ENCODE measurements around the gene LRRC4C. TPM values are rescaled to one million over a fixed set of nuclear protein-coding genes. Genes with fewer than 3 reads are reported as not detected.

Gene LRRC4C
- total and polyA plus RNA-seq, 2 experiments from 2014 or later = 0.35 to 1.1 TPM

GRCh38 chr11:41042688-41043087, 416.8 kb downstream of the LRRC4C start (continued):
- TF ChIP-seq, protein P1, sequence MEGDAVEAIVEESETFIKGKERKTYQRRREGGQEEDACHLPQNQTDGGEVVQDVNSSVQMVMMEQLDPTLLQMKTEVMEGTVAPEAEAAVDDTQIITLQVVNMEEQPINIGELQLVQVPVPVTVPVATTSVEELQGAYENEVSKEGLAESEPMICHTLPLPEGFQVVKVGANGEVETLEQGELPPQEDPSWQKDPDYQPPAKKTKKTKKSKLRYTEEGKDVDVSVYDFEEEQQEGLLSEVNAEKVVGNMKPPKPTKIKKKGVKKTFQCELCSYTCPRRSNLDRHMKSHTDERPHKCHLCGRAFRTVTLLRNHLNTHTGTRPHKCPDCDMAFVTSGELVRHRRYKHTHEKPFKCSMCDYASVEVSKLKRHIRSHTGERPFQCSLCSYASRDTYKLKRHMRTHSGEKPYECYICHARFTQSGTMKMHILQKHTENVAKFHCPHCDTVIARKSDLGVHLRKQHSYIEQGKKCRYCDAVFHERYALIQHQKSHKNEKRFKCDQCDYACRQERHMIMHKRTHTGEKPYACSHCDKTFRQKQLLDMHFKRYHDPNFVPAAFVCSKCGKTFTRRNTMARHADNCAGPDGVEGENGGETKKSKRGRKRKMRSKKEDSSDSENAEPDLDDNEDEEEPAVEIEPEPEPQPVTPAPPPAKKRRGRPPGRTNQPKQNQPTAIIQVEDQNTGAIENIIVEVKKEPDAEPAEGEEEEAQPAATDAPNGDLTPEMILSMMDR (conservative IDR thresholded peaks at IDR 0.05; ENCODE audit: low read depth in 2 of 2) = no peak

DNA sequence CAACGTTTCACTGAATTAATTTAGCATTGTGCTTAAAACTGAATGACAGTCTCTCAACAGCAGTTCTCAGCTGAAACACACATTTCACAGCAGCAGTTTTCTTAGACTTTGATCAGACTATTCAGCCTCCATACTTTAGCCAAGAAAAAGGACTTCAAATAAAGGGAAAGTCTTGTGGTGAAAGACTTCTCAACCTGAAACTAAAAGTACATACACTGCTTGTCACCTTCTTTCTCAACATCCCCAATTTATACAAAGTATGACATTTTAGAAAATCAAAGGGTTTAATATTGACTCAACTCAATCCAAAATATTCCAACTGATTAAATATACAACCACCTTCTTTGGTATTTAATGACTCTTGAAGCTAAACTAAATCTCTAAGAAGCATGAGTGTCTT, 419.0 kb downstream of the LRRC4C start:
- no peak overlapping the region for H3K4me3 ChIP-seq
- H3K27me3 Mint-ChIP-seq (ENCODE audit: insufficient read depth, low read depth, poor library complexity) = no peaks in the 10 kb centered on the region
- no peak overlapping the region for H3K4me3 Mint-ChIP-seq
- no peaks in the 10 kb centered on the region for H3K79me2 ChIP-seq (replicated peaks; ENCODE audit: insufficient read depth)
- H3K9me2 ChIP-seq (ENCODE audit: insufficient read depth) = no peaks in the 10 kb centered on the region
- DNase-seq (ENCODE audit: low spot score) = no peak
- peaks cover 37% of the 10 kb centered on the region; the same call in 1 of the 2 replicates for H3K4me1 ChIP-seq (ENCODE audit: insufficient read depth)
- peaks cover 30% of the 10 kb centered on the region for H3K4me1 Mint-ChIP-seq
- no peak overlapping the region for H3K27ac ChIP-seq (ENCODE audit: low read depth)
- H2AFZ ChIP-seq = no peak overlapping the region
- H3K36me3 ChIP-seq (ENCODE audit: insufficient read depth) = no peaks in the 10 kb centered on the region
- 0 out of 3 replicates have a peak, but pooled peaks cover 2% of the 10 kb centered on the region for H3K9me3 Mint-ChIP-seq
- H3K27me3 ChIP-seq (ENCODE audit: insufficient read depth) = no peaks in the 10 kb centered on the region
- H3K36me3 Mint-ChIP-seq (ENCODE audit: low read depth) = no peaks in the 10 kb centered on the region
- H3K27ac Mint-ChIP-seq = no peak overlapping the region
- no peak overlapping the region for H3K4me2 ChIP-seq
- no peaks in the 10 kb centered on the region for H4K20me1 ChIP-seq (replicated peaks; ENCODE audit: insufficient read depth)
- ATAC-seq = no peak
- H3F3A ChIP-seq (replicated peaks; ENCODE audit: low read depth) = no peaks in the 10 kb centered on the region
- TF ChIP-seq, protein P1 (conservative IDR thresholded peaks at IDR 0.05; ENCODE audit: low read depth in 2 of 2) = no peak
- TF ChIP-seq, protein P2, sequence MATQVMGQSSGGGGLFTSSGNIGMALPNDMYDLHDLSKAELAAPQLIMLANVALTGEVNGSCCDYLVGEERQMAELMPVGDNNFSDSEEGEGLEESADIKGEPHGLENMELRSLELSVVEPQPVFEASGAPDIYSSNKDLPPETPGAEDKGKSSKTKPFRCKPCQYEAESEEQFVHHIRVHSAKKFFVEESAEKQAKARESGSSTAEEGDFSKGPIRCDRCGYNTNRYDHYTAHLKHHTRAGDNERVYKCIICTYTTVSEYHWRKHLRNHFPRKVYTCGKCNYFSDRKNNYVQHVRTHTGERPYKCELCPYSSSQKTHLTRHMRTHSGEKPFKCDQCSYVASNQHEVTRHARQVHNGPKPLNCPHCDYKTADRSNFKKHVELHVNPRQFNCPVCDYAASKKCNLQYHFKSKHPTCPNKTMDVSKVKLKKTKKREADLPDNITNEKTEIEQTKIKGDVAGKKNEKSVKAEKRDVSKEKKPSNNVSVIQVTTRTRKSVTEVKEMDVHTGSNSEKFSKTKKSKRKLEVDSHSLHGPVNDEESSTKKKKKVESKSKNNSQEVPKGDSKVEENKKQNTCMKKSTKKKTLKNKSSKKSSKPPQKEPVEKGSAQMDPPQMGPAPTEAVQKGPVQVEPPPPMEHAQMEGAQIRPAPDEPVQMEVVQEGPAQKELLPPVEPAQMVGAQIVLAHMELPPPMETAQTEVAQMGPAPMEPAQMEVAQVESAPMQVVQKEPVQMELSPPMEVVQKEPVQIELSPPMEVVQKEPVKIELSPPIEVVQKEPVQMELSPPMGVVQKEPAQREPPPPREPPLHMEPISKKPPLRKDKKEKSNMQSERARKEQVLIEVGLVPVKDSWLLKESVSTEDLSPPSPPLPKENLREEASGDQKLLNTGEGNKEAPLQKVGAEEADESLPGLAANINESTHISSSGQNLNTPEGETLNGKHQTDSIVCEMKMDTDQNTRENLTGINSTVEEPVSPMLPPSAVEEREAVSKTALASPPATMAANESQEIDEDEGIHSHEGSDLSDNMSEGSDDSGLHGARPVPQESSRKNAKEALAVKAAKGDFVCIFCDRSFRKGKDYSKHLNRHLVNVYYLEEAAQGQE (IDR thresholded peaks at IDR 0.05; ENCODE audit: unreplicated experiment) = no peak
- TF ChIP-seq ETS1 (IDR thresholded peaks at IDR 0.05) (no peak), ZNF114 (CRISPR knock-in tag; IDR thresholded peaks at IDR 0.05) (no peak), CREB1 (CRISPR knock-in tag; IDR thresholded peaks at IDR 0.05; ENCODE audit: low read depth) (no peak), EZH2phosphoT487 (IDR thresholded peaks at IDR 0.05; ENCODE audit: unreplicated experiment) (no peak), JUNB (IDR thresholded peaks at IDR 0.05; ENCODE audit: unreplicated experiment) (no peak), STAT1 (IDR thresholded peaks at IDR 0.05; ENCODE audit: unreplicated experiment) (no peak), ZNF331 (CRISPR knock-in tag; IDR thresholded peaks at IDR 0.05; ENCODE audit: low read depth) (no peak)
- TF ChIP-seq, protein P3, sequence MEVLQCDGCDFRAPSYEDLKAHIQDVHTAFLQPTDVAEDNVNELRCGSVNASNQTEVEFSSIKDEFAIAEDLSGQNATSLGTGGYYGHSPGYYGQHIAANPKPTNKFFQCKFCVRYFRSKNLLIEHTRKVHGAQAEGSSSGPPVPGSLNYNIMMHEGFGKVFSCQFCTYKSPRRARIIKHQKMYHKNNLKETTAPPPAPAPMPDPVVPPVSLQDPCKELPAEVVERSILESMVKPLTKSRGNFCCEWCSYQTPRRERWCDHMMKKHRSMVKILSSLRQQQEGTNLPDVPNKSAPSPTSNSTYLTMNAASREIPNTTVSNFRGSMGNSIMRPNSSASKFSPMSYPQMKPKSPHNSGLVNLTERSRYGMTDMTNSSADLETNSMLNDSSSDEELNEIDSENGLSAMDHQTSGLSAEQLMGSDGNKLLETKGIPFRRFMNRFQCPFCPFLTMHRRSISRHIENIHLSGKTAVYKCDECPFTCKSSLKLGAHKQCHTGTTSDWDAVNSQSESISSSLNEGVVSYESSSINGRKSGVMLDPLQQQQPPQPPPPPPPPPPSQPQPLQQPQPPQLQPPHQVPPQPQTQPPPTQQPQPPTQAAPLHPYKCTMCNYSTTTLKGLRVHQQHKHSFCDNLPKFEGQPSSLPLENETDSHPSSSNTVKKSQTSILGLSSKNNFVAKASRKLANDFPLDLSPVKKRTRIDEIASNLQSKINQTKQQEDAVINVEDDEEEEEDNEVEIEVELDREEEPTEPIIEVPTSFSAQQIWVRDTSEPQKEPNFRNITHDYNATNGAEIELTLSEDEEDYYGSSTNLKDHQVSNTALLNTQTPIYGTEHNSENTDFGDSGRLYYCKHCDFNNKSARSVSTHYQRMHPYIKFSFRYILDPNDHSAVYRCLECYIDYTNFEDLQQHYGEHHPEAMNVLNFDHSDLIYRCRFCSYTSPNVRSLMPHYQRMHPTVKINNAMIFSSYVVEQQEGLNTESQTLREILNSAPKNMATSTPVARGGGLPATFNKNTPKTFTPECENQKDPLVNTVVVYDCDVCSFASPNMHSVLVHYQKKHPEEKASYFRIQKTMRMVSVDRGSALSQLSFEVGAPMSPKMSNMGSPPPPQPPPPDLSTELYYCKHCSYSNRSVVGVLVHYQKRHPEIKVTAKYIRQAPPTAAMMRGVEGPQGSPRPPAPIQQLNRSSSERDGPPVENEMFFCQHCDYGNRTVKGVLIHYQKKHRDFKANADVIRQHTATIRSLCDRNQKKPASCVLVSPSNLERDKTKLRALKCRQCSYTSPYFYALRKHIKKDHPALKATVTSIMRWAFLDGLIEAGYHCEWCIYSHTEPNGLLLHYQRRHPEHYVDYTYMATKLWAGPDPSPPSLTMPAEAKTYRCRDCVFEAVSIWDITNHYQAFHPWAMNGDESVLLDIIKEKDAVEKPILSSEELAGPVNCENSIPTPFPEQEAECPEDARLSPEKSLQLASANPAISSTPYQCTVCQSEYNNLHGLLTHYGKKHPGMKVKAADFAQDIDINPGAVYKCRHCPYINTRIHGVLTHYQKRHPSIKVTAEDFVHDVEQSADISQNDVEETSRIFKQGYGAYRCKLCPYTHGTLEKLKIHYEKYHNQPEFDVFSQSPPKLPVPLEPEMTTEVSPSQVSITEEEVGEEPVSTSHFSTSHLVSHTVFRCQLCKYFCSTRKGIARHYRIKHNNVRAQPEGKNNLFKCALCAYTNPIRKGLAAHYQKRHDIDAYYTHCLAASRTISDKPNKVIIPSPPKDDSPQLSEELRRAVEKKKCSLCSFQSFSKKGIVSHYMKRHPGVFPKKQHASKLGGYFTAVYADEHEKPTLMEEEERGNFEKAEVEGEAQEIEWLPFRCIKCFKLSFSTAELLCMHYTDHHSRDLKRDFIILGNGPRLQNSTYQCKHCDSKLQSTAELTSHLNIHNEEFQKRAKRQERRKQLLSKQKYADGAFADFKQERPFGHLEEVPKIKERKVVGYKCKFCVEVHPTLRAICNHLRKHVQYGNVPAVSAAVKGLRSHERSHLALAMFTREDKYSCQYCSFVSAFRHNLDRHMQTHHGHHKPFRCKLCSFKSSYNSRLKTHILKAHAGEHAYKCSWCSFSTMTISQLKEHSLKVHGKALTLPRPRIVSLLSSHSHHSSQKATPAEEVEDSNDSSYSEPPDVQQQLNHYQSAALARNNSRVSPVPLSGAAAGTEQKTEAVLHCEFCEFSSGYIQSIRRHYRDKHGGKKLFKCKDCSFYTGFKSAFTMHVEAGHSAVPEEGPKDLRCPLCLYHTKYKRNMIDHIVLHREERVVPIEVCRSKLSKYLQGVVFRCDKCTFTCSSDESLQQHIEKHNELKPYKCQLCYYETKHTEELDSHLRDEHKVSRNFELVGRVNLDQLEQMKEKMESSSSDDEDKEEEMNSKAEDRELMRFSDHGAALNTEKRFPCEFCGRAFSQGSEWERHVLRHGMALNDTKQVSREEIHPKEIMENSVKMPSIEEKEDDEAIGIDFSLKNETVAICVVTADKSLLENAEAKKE (CRISPR knock-in tag; IDR thresholded peaks at IDR 0.05) = no peak

All from GM23338 (cell line).